GM19468 (cell line): ENCODE data around the gene NPTN.
"Not testable (repeated sequence)": the region's sequence is repeated elsewhere in the genome, so short reads cannot be mapped to it uniquely, and the experiment has no call there.

Source experiments
- ATAC-seq: cut with Tn5 transposase; IDR thresholded peaks from one replicate; pipeline ENCODE4 v1.9.1; 2021; ENCODE audit warnings: mild to moderate bottlenecking, moderate library complexity, moderate number of reproducible peaks; ENCODE audit not compliant: unreplicated experiment; ENCODE audit errors: extremely low read depth

The NPTN gene

GRCh38 chr15:73575636-73576247, 57.4 kb downstream of the NPTN start:
- ATAC-seq: no peak

- no peak for ATAC-seq
Observed at GRCh38 chr15:73573572-73573971, 59.6 kb downstream of the NPTN start.

DNA sequence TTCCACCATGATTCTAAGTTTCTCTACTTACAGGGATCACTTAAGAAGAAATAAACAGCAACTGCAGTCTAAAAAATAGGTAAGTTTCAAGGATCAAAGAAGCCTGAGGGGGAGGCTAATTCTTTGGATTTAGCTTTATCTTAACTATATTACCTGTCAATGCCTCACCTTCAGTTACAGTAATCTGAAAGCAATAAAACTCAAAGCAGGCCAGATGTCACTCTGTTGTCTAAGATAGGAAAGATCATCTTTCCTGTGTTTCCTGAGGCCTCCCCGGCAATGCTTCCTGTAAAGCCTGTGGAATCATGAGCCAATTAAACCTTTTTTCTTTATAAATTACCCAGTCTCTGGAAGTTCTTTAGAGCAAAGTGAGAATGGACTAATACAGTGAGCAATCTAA, 60.2 kb downstream of the NPTN start:
- no peak for ATAC-seq

DNA sequence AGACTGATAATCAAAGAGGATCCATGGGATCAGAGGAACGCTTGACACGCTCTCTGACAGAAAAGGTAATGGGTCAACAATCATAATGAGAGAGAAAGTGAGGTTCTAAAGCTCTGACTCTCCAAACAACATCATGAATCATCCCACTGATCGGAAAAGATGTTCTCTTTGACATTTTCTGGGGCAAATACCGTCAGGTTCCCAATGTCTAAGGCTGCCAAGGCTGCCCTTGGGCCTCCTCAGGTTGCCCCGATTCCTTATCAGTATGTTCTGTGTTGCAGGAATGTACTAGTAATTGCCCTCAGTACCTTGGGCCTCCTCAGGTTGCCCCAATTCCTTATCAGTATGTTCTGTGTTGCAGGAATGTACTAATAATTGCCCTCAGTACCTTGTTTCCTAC, 60.9 kb downstream of the NPTN start:
- no peak for ATAC-seq

- ATAC-seq: no peak
Observed at GRCh38 chr15:73571346-73571745, 61.8 kb downstream of the NPTN start.

DNA sequence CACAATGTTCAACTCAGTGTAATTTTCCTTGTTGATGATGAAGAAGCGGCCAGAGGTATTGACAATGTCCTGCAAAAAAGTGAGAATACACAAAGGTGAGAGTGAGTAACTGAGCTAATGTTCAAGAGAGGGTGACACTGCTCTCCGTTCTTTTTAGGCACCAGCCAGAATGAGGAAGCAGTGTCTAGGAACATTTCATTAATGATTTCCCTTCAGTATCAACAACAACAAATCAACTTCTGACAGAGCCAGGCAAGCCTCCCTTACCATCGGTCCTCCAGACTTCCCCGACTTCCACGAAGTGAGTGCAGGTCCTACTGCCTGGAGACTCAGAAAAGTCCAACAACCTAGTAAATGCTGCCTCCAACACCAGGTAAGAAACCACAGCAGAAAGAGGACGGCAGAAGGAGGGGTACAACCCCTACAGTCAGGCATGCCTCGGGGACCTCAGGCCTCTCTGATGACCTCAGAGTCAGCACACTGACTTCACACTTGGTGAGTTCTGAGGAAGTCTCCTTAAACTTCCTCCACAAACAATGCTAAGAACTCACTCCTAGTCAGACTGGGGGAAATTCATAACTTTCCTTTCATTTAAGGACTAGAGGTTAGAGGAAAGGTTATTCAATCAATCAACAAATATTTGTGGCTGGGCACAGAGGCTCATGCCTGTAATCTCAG, 62.7 kb downstream of the NPTN start:
- no peak for ATAC-seq

- no peak for ATAC-seq
Observed at GRCh38 chr15:73569361-73569760, 63.8 kb downstream of the NPTN start.

DNA sequence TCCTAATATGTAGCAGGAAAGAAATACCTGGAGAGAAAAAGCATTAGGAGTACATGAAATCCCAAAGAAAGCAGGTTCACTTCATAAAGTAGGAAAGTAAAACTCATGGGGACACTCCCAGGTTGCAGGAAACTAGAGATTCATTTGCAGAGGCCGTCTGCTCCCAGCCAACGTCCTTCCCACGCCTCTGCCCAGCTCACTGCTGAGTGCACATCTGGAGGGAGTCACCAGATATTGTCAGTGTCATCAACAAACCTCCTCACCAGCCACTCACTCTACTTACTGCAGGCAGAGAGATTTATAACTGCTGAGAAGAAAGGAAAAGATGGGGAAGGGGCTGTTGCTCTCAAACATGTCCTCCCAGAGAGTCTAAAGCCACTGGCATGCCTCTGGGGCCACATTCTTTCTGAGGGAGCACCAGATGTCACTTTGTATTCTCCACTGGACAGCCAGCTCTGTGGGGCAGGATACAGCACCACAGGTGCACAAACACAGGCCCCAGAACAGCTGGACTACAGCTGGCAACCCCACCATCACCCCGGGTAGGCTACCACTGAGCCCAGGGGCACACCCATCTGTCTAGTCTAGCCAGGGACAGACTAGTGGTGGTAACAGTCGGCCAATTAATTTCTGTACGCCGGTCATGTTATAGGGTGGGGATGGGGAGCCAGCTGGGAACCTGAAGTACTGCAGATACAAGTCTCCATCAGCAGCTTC, 64.5 kb downstream of the NPTN start:
- ATAC-seq: no peak

DNA sequence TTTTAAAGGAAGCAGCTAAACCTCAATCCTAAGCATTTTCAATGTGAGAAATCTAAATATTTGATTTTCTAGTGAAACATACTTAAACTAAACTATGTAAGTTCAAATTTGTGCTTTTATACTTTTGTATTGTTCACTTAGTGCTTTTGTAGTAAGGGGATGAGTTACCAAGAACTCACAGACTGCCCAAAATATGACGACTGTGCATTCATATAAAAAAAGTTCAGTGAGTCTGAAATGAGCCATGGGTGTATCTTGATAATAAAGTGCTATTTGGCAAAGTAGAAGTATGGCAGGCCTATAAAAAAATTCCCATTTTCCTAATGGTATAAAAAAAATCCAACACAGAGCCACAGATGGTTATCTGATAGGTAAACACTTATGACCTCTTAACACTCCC, 66.2 kb downstream of the NPTN start:
- no peak for ATAC-seq

DNA sequence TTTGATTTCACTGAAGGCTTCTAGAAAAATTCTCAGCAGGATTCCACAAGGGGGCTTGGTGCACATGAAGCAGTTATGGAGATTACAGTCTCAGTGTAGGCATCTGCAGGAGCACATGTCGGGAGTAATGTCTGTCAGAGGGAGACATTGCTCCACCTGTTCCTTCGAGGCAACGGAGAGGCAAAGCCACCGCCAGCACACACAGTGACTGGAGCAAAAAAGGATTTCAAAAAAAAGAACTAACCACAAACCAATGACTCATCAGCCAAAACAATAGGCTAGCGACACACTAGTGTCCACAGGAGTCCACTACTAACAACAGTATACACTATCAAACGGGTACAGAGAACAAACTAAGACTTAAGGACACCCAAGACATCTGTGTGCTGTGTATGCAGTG, 68.9 kb downstream of the NPTN start:
- no peak for ATAC-seq

DNA sequence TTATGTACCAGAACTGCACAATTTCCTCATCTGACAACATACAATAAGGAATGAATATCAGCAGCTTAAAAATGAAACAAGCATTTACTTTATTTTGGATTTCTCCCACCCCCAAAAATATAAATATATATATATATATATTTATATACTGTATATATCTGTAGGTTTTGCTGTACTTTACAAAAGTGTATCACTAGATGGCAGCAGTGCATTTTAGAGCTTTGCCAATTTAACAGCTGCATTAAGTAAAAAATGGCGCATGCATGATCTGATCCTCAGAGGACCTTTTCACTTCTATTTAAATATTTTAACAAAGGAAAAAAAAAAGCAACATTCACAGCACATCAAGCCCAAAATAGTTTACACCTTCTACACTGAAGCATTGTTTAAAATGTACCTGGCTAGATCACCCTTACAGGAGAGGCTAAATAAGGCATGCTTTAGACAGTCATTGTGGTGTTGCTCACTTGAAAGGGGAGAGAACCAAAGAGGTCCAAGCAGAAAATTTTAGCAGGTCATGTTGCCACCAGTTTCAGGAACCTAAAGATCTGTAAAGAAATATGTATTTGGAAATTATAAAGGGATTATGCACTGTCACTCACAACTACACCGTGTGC, 72.6 kb downstream of the NPTN start:
- ATAC-seq: no peak

DNA sequence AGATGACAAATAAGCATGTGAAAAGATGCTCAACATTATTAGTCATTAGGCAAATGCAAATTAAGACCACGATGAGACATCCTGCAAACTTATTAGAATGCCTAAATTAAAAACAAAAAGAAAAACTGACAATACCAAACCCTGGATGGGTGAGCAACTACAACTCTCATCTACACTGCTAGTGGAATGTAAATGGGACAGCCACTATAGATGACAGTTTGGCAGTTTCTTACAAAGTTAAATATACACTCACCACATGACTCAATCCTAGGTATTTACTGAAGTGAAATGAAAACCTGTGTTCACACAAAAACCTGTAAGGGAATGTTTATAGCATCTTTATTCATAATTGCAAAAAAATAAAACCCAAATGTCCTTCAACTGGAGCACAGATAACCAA, 74.7 kb downstream of the NPTN start:
- no peak for ATAC-seq

GRCh38 chr15:73555080-73555479, 78.1 kb downstream of the NPTN start:
- ATAC-seq: no peak

- ATAC-seq: no peak
Observed at GRCh38 chr15:73550190-73550589, 83.0 kb downstream of the NPTN start.

- not testable (repeated sequence) for ATAC-seq
Observed at GRCh38 chr15:73548925-73549324, 84.3 kb downstream of the NPTN start.

- no peak for ATAC-seq
Observed at GRCh38 chr15:73541479-73541878, 91.7 kb downstream of the NPTN start.

DNA sequence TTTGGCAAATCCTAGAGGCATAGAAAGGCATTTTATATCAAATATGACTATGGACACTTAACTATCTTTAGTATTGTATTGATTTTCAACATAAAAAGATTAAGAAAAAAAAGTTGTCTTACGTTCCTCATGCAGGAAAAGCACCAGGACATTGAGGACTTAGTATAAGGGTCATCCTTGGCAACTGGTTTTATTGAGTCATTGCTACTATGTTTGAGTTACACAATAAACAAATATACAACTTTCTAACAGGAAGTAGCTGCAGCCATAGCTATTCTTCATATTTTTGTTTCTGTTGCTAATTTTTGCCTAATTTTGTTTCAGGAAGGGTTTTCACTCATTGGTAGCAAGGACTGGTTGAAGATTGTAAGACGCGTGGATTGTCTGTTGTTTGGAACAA, 93.0 kb downstream of the NPTN start:
- no peak for ATAC-seq

DNA sequence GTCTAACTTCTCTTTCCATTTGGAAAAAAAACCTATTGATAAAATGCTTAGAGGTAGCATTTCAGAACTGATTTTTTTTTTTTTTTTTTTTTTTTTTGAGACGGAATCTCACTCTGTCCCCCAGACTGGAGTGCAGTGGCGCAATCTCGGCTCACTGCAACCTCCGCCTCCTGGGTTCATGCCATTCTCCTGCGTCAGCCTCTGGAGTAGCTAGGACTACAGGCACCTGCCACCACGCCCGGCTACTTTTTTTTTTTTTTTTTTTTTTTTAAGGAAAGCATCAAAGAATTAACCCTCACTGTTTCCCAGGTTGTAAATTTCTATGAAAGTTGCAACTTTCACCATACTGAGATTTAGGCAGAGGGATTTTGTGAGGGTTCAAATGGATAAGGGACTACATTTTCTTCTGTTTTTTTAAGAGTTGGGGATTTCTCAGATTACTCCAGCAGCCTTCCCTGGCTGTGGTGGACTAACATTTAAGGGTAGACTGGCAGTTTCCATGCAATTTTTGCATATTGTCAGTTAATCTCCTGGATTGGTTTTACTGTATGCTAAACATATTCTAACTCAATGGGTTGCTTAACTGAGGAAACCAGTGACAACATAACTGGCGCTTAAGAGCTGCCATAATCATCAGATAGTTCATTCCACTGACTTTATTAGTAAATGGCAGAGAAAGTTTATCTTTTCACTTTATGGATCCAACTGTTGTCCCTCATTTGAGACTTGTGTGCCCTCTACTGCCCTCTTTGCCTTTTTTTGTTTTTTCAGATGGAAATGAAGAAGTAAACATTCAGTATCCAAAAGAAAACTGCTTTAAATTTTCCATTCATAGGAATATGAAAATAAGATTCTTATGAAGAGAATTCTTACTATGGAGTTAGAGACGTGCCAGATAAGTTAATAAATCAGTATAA, 93.7 kb downstream of the NPTN start:
- ATAC-seq: no peak

DNA sequence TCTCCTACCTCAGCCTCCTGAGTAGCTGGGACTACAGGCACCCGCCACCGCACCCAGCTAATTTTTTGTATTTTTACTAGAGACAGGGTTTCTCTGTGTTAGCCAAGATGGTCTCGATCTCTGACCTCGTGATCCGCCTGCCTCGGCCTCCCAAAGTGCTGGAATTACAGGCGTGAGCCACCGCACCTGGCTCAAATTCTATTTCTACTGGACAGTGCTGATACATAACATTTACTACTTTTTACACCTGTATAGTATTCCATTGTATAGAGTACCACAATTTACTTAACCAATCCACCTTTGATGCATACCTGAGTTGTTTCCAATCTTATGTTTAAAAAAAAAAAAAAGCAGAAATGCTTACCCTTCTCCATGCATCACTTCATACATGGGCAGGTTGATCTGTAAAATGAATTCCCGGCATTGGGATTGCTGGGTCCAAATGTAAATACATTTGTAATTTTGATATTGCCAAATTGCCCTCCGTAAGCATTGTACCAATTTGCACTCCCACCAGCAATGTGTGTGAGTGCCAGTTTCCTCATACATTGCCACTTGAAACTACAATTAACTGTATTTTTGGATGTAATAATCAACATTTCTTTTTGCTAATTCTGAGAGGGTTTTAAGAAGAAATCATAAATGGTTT, 94.5 kb downstream of the NPTN start:
- ATAC-seq: no peak

DNA sequence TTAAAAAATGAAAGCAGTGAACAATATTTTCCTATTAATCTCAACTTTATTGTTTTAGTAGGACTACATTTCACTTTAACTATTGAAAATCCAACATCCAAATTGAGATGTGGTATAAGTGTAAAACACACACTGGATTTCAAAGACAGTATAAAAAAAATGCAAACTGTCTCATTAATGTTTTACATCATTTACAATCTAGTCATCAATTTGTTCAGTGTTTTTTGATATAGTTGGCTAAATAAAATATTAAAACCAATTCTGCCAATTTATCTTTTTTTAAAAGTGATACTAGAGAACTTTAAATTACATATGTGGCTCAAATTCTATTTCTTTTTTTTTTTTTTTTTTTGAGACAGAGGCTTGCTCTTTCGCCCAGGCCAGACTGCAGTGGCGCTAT, 95.1 kb downstream of the NPTN start:
- no peak for ATAC-seq
